Suppressor macrophage treated with lipopolysaccharide for 4 hours (primary cell): ENCODE measurements around the gene WWOX.

Source experiments
- DNase-seq: peaks from one replicate; pipeline ENCODE4 v3.0.0-alpha.2; 2020

WWOX gene

DNA sequence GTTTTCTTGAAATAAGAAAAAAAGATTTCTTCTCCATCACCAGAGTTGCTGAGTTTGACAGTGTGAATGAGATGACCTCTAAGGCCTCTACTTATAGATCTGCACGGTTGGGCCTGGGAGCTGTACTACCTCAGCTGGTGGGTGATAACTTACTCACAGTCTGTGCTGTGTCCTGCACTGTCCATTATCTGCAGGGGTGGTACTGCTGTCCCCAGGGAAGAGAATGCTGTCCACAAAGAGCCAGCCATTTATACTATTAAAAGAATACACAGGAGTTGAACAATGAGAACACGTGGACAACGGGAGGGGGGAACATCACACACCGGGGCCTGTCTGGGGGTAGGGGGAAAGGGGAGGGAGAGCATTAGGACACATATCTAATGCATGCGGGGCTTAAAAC, 655.3 kb downstream of the WWOX start:
- DNase-seq, result no peak

- DNase-seq, result no peak
Observed at GRCh38 chr16:78755751-78756661, 656.6 kb downstream of the WWOX start.

GRCh38 chr16:78759596-78759995, 660.1 kb downstream of the WWOX start:
- no peak for DNase-seq

DNA sequence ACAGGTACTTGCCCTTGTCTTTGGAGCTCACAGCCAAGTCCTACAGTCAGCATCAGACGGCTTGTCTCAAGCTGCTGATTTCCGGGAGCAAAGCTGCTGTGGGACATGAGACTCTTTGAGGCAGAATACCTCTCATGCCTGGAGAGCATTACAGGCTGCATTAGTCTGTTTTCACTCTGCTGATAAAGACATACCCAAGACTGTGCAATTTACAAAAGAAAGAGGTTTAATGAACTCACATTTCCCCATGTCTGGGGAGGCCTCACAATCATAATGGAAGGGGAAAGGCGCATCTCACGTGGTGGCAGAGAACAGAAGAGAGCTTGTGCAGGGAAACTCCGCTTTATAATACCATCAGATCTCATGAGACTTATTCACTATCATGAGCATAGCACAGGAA, 661.2 kb downstream of the WWOX start:
- DNase-seq, result no peak

- DNase-seq, result no peak
Observed at GRCh38 chr16:78761427-78761826, 662.0 kb downstream of the WWOX start.

- DNase-seq, result peak; percentile 74
Observed at GRCh38 chr16:78762222-78762621, 662.8 kb downstream of the WWOX start.

GRCh38 chr16:78763821-78764440, 664.5 kb downstream of the WWOX start:
- no peak for DNase-seq

DNA sequence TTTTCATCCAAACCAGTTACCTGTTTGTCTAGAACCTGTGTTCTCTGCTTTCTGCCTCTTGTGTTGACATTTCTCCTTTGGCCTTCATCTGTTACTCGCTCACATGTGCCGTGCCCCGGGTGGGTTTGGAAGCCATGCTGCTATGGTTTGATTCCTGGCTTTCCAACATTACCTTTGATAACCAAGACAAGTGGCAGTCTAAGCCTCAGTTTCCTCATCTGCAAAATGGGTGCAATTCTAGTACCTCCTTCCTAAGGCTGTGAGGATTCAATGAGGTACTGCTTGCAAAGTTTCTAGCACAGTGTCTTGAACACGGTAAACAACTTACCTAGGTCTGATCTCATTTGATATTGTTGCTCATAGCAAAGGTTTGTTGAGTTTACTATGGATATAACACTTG, 665.0 kb downstream of the WWOX start:
- DNase-seq, result no peak

DNA sequence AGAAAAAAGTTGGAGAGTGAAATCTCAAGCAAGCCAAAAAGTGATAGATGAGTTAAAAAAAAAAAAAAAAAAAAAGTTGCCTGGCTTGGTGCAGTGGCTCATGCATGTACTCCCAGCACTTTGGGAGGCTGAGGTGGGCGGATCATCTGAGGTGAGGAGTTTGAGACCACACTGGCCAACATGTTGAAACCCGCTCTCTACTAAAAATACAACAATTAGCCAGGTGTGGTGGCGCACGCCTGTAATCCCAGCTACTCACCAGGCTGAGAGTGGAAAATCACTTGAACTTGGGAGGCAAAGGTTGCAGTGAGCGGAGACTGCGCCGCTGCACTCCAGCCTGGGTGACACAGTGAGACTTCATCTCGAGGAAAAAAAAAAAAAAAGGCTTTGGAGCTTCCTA, 668.8 kb downstream of the WWOX start:
- DNase-seq, result no peak

GRCh38 chr16:78768718-78769117, 669.3 kb downstream of the WWOX start:
- no peak for DNase-seq

DNA sequence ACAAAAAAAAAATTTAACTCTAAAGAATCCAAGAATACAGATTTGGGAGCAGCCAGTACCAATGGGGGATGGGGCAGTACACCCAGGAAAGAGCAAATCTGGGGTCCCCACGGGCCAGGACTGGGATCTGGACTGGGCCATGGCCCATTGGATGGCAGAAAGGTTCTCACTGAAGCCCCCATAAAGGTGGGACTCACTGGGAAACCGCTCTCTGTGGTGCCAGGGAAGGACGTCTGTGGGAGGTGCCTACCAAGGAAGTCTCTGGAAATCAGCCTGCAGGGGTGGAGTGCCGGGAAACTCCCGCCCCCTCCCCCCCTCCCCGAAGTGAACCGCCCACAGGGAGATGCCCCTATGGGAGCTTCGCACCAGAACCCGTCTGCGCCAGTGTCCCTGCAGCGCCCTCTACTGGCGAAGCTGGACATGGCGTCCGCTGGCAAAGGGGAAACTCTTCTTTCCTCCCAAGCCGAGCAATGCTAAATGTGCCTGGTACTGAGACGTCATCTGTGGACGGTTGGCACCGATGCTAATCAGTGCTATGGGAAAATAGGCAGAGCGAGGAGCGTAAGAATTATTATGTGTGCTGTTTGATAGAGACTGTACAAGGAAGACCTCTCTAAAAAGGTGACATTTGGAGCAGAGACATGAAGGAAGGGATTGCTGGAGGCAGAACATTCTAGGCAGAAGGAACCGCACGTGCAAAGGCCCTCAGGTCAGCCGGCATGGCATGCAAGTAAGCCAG, 671.1 kb downstream of the WWOX start:
- DNase-seq, result peak; percentile 82

DNA sequence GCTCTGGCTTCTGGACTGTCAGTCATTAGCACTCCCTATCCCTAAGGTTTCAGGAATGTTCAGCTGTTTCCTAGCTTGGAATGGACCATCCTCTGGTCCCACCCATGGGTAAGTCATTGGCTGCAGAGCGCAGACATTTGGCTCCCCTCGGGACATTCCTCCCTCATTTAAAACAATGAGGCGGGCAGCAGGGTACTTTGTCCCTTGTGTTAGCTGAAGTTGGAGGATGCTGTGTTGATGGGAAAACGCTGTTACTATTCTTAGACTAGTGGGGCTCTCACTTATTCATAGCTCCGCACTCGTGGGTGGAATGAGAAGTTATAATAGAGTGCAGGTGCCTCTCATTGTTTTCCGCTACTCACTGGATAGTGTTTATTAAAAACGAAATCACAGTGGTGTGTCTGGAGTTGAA, 673.8 kb downstream of the WWOX start:
- DNase-seq, result no peak

DNA sequence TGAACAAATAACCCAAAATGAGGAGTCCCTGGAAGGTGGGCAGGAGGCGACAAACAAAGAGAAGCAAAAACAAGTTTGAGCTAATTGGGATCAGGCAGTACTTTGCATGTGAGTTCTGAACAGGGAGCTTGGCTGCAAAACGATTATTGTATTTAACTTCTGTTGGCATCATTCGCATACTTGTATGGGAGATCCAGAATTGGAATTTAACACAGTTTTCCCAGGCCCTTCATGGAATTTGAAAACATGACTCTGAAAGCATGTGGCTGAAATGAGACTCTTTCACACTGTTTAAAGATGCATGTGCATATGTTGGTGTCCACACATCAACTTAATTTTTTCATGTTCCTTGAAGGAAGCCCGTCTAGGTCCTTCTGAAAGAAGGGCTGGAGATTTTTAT, 674.3 kb downstream of the WWOX start:
- DNase-seq, result no peak

DNA sequence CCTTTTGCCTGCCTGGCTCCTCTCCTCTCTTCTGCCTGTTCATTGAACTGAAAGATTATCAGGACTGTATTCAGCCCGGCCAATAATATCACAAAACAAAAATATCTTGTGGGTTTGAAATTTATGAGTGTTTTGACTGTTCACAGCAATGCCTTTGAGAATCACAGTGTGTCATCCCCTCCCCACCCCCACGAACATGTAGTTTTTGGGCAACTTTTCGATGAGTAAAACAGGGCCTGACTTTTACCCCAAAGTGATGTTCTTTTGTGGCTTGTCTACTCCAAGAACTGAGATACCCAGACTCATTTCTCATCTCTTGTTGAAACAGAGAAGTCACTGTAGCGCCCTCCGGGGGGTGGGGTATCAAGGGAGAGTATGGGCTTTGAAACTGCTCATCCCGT, 675.7 kb downstream of the WWOX start:
- no peak for DNase-seq

DNA sequence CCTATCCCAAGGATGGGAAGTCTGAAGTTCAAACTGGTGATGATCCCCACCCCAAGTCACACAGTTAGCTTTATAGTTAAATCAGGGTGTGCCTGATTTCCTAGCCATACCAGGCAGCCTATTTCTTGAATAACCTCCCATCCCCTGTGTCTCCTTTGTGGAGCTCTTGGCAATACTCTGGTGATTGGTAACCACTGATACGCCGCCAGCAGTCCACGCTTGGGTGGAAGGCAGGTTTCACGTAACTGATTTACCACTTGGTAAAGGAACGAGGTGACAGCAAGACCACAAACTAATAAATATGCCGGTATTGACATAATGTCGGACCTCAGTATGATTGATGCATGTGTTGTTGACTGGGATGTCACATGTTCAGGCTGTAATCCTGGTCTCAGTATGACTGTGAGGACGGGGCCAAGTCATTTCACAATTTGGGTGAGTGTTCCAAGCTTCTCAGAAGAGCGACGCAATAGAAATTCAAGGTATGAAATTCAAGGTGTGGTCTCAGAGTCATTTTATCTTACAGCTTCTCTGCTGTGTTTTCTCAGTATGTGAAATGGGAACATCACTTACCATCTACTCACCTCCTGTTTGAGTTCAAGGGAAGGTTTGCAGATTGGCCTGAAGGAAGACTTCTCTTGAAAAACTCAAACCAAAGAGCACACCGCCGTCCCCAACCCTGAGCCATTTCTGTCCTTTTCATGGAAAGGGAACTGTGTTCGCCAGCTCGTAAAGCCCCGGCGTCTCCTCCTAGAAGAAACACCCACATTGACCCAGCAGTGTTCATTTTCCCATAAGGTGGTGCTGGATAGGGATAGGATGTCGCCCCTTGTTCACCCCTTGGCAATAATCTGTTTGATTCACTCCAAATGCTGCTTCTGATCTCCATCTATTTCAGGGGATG, 678.9 kb downstream of the WWOX start:
- DNase-seq, result no peak

- no peak for DNase-seq
Observed at GRCh38 chr16:78780808-78781207, 681.4 kb downstream of the WWOX start.

DNA sequence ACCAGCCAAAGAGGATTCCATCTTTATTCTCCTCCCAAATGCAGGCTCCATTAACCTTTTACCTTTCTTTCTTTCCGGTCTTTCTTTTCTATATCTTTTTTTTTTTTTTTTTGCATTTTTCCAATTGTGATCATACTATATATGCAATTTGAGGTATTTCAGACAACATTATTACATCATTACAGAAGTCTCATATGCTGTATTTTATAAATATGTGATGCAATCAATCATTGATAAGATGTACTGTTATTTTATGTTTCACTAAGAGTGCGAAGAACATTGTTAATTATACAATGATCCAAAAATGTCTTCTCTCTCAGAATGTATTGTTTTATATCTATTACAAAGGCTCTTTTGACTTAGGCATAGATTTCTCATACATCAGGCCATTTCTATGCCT, 683.1 kb downstream of the WWOX start:
- DNase-seq, result no peak

DNA sequence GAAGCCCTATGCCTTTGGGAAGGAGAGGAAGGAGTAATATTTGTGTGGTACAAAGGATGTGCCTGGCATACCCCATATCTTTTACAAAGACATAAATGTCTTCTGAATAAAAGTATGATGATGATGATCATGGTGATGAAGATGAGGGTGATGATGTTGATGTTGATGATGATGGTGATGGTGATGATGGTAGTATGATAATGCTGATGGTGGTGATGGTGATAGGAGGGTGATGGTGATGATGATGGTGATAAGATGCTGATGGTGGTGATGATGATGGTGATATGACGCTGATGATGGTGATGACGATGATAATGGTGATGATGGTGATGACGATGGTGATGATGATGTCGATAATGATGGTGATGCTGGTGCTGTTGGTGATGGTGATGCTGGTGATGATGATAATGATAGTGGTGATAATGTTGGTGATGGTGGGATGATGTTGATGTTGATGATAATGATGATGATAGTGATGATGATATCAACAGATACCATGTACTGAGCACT, 684.2 kb downstream of the WWOX start:
- DNase-seq, result no peak

DNA sequence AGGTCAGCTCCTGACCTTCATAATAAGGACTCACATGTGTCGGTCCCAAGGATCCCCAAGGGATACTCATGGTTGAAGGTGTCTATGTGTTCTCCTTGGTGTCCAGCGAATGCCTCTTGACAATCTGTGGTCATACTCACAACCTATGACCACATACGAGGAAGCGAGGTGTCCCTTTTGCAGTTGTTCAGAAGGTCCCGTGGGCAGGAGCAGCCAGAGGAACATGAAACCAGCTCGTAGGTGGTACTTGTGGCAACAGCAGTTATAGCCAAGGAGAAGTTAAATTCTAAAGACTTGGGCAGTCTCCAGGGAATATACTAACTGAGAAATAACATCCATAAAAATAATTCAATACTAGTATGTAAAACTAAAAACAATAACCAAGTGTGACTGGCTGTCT, 685.3 kb downstream of the WWOX start:
- peak; percentile 45 for DNase-seq

DNA sequence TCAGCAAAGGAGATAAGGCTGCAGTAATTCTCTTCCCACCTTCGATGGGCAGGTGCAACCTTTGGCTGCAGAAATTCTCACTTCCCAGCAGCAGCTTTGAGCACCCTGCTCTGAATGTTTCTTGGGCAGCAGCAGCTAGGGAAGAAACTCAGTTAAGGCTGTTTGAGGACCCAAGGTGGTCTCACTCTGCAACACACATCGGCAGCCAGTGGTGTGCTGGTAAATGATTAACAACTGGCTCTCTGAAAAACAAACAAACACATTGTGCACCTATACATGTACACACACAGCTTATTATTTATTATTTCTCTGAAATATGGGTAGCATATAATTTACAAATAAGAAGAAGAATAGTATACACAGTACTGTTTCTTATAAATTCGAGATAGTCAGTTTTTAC, 685.8 kb downstream of the WWOX start:
- no peak for DNase-seq

GRCh38 chr16:78786635-78787034, 687.2 kb downstream of the WWOX start:
- DNase-seq, result no peak

DNA sequence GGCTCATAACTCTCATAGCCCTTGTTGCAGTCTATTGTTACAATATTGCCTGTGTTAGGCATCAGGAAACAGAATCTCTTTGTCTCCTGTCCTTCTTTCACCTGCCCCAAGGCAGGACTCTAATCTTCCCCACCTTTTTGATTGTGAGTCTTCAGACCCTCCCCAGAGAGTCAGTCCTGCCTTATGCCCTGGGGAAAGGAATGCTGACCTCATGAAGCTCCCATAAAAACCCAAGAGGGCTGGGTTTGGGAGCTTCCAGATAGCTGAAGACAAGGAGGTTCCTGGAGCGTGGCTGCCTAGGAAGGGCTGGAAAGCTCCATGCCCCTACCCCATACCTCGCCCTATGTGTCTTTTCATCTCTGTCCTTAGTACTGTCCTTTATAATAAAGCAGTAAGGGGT, 688.8 kb downstream of the WWOX start:
- no peak for DNase-seq

GRCh38 chr16:78788696-78789095, 689.2 kb downstream of the WWOX start:
- no peak for DNase-seq
